Midbrain (tissue), 1 donor: Measurements from ENCODE around the gene PIEZO1.
"Not testable (repeated sequence)": the region's sequence is repeated elsewhere in the genome, so short reads cannot be mapped to it uniquely, and the experiment has no call there.

Experiments
- DNase-seq: peaks from one replicate; lab custom pipeline; 2025; lab: John Stamatoyannopoulos, UW

The PIEZO1 gene

DNA sequence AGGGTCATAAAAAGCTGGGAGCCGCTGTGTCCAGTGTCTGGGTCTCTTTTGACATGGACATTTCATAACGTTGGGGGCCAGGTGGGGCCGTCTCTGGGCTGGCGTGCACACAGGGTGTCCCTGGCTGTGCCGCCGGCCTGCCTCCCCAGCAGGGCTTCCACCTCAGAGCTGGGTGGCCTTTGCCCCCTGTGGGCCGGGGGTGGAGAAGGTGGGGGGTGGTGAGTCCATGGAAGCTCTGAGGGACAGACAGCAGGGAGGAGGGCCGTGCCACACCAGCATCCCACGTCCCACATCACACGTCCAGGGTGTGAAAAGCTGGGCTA lies 97.8 kb downstream of the PIEZO1 start:
- no peak for DNase-seq

DNA sequence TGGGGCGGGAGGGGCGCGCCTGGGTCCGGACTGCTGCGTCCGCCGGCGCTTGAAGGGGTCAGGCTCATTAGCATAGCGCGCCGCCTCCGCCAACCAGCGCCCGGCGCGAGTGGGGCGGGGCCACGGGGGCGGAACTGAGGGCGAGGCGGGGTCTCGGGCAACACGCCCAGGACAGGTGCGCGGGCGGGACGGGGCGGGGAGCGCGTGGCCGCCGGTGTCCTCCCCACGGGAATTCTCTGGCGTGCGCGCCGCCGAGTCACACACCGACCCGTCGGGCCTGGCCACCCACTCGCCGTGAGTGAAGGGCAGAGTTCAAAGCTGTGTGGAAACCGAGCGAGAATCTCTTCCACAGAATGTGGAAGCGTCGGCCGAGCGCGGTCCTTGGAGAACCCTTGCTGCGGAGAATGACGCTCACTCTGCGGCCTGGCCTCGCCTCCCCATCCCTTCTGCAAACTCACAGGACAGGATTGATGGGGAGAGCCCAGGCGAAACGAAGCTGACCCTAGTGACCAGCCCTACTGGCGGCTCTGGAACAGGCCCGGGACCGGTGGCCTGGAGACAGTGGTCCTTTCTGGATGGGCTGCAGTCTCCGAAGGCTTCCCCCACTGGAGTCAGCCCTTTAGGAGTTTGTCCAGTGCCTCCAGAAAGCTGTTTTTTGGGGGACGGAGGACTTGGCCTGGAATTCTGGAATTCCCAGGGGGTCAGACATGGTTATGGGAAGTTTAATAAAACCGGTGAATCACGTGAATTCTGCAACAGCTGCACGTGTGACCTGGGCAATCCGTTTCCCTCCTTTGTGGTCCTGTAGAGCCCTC lies 98.4 kb downstream of the PIEZO1 start, which contains the start of gene SNAI3:
Gene SNAI3, minus strand, starts transcription at position 69 of the 815 bp plus-strand sequence. CDS start 101 bp downstream, outside the sequence.
- DNase-seq, result no peak

DNA sequence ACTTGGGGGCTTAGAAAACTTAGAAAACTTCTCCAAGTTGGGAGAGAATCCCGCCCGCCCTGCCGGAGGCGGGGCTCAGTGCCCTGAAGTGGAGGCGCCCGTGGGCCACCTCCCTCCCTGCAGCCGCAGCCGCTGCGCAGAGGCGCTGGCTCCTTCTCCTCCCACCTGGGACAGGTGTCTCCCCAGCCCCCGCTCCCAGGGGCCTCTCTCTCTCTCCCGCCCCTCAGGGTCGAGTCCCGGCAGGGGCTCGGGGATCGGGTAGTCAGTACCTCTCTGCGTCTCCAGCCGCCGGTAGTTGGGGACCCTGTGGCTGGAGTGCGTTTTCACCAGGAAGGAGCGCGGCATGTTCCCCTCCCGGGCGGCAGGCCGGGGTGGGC lies 99.0 kb downstream of the PIEZO1 start:
- no peak for DNase-seq

DNA sequence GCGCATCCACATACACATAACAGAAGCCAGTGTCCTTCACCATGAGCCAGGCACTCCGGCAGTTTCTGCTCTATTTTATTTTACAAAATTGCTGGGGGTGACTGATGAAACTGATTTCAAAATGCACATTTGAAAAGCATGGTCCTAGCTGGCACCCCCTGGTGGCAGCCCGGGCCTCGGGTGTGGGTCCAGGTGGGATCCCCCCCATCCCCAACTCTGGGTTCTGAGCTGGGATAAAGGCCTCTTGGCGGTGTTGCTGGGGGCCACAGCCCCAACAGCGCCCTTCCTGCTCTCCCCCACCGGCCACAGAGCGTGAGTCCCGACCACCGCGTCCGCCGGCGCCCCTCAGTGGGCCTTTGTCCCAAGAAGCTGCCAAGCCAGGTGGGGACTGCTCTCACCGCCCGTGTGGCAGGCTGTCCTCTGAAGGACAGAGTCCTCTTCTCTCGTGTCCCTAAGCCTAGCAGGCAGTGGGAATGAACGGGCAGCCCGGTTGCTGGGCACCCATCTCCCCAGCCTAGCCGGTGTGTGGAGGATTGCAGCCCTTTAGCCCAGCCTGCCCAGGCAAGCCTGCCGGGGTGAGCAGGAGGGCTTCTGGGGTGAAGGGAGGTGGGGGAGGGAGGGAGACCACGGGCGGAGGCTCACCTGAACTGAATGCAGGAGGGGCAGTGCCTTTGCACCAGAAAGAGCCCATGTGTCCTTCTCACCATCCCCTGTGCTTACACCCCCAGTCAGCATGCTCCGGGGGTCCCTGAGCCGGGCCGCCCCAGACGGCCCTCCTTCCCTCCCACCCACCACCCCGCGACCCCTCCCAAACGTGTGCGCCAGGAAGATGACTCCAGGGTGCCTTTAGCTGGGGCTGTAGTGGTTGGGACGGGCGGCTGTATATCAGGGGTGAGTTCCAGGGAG lies 99.6 kb downstream of the PIEZO1 start:
- DNase-seq, result no peak

DNA sequence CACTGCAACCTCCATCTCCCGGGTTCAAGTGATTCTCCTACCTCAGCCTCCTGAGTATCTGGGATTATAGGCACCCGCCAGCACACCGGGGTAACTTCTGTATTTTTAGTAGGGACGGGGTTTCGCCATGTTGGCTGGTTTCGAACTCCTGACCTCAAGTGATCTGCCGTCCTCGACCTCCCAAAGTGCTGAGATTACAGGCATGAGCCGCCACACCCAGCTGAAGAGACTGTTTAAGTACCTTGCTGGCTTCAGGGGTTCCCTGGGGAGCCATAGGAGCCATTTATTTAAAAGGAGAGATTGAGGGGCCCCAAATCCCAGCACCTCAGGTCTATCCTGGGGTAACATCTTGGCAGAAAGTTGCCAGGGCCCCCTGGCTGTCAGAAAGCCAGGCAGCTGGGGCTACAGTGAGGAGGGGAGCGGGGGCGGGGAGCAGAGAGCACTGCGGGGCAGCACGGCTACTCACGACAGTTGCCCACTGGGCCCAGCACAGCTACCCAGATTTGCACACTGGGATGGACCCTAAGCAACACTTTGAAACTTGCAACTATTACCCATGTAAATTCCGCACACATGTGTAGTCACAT lies 100.4 kb downstream of the PIEZO1 start:
- no peak for DNase-seq

DNA sequence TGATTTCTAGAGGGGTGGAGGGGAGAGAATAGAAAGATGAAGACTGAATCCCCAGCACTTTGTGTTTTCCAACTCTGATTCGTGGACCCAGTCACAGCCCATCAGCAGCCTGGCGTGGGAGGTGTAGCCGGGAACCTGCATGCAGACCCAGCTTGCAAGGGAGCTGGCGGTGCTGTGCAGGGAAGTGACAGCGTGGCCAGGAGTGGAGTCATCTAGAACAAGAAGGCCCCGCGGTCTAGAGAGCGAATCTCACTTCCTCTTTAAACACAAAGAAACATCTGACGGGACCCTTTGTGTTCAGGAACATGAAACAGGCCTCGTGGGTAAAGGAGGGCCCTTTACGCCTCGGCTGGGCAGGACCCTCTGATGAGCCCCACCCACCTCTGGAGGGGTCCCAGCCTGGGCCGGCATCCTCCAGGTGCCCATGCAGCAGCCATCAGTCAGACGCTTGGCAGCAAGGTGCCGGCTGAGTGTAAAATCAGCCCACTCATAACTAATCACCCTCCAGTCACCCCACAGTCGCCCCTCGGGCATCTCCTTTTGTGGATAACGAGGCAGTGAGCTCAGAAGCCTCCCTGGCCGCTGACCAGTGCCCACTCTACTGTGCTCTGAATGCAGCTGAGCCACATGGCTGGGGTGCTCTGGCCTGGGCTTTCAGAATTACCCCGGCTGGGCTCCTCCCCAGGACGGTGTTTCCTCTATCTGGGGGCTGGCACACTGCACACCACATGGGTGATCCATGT lies 103.1 kb downstream of the PIEZO1 start:
- peak; percentile 42 for DNase-seq

DNA sequence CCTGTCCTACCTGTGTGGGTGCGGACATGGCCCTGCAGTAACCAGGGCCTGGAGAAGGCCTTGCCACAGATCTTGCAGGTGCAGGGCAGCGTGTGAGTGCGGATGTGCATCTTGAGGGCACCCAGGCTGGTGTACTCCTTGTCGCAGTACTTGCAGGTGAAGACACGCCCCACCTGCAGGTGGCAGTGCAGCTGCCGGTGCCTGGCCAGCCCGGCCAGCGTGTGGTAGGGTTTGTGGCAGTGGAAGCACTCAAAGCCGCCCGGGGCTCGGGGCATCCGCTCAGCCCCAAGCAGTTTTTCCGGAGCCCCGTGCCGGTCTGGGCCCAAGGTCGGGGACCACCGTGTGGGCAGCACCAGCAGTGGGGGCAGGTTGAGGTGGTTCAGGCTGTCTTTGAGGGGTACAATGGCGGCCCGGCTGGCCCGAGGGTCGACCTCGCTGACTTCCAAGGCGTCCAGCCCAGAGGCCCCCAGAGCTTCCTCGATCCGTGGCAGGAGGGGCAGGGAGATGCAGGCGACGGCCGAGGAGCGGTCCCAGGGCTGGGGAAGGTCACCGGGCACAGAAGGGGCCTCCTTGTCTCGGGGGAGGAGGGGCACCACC lies 103.8 kb downstream of the PIEZO1 start:
- no peak for DNase-seq

DNA sequence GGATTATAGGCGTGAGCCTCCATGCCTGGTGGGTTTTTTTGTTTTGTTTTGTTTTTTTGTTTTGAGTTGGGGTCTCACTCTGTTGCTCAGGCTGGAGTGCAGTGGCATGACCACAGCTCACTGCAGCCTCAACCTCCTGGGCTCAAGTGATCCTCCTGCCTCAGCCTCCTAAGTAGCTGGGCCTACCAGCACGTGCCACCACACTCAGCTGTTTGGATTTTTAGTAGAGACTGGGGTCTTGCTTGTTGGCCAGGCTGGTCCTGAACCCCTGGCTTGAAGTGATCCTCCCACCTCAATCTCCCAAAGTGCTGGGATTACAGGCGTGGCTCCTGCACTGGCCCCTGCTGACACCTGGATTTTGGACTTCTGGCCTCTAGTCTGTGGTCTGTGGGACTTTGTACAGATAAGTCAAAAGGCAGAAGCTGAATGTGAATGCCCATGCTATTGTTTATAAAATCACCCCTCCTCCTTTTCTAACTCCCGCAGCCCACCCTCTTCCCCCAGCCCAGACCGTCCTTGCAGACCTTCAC lies 104.4 kb downstream of the PIEZO1 start:
- DNase-seq, result no peak

DNA sequence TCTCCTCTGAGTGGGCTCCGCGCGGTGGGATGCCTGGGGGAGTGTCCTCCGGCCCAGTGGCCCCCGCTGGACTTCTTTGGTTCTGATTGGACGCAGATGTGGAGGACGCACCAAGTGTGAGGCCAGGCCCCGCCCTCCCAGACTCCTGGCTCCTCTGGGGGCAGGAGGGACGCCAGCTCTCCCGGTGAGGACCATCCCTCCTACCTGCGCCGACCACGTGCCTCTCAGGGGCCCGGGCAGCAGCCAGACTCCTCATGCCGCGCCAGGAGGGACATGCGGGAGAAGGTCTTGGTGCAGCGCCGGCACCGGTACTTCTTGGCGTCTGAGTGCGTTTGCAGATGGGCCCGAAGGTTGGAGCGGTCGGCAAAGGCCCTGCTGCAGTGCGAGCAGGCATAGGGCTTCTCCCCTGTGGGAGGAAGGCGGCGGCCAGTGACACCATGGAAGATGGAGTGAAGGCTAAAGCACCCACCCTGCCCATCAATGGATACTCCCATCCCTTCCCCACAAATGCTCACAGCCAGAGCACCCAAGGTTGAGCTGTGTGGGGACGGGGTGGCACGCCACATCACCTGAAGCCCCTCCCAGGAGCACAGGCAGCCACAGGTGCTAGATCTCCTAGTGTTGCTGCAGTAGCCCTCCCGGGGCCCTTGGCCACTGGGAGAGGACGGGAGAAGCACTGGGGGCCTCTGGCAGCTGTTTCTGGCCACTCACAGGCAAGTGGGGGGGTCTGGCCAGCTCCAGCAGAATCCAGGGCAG lies 106.6 kb downstream of the PIEZO1 start:
- DNase-seq, result no peak

DNA sequence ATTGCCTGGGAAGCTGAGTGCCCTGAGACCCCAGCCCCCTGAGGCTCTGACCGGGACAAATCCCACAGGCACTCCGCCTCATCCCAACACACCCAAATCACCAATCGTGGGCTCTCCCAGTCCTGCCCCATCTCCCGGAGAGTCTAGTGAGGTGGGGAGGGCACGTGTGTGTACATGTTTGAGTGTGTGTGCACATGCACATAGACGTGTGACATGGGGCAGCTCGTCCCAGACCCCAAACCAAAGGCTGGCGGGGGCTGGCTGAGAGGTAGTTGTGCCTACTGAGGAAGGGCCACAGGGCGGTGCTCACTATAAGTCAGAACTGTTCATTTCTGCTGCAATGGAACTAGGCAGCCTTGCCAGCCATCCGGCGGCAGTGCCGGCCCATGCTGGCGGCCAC lies 107.3 kb downstream of the PIEZO1 start:
- DNase-seq, result no peak

DNA sequence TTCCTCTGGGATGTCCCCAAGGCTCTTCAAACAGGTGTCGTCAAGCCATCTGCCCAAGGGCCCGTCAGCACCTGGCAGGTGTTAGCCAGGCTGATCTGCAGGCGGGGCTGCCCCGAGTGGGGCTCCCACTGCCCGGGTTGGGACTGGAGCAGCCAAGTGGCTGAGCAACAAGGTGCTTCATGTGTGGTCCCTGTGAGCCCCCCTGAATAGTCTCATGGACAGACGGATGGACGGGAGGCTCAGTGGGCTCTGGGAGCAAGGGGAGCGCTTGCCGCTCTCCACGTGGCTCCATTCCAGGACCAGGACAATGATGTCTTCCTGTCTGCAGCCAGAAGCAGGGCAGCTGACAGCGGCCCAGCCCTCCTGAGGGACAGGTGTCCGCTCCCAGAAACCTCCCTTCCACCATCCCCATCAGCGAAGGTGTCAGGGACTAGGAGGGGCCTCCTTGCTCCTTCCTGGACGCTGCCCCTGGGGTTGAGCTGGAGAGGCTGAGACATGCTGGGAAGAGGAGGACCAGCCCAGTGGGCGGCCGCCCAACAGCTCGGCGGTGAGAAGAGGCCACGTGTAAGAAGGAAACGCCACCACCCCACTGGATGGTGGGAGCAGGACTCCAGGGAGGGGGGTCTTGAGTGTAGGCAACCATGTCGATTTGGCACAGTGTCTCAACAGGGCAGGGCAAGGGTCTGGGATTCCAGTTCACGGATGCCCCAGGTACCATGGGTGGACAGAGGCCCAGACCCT lies 108.3 kb downstream of the PIEZO1 start:
- no peak for DNase-seq

DNA sequence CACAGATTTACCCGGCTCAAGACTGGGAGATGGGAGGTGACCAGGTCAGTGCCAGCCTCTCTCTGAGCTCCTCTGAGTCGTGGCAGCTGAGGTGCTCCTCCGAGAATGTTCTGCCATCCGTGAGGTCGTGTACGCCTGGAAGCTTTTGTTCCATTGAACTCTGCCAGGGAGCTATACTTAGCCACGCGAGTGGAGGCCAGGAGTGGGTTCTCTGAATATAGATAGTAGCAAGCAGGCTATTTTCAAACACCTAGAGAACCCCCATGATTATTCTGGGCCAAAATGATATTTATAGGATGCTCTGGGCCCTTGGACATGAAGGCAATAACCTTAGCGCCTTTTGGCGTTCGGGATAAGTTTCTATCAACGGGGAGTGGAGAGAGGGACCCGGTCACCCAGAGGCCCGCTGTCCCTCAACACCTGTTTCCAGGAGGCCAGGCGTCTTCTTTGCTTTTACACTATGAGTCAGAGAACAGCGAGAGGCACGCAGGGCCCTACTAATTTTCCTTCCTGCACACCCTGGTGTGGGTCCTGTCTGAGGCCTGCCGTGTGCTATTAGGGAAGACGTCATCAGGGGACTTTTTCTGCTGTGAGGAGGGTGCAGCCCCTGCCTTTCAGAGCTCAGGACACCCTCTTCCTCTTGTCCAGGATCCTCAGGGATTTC lies 111.2 kb downstream of the PIEZO1 start:
- no peak for DNase-seq

DNA sequence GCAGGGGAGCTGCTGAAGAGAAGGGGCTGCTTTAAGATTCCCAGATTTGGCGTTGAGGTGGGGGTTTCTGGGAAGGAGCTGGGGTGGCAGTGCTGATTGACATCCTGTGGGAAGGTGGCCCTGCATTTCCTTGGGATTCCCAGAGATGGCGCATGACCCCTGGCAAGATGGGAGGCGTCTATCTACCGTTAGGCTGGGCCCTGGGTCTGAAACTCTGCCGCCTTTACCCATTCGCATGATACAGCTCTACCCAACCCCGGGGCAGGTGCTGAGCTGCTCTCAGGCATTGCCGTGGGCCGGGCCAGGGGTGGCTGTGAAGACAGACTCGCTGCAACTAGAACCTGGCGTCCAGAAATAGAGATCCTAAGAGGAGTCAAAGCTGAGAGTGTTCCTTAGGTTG lies 112.2 kb downstream of the PIEZO1 start:
- DNase-seq, result no peak

DNA sequence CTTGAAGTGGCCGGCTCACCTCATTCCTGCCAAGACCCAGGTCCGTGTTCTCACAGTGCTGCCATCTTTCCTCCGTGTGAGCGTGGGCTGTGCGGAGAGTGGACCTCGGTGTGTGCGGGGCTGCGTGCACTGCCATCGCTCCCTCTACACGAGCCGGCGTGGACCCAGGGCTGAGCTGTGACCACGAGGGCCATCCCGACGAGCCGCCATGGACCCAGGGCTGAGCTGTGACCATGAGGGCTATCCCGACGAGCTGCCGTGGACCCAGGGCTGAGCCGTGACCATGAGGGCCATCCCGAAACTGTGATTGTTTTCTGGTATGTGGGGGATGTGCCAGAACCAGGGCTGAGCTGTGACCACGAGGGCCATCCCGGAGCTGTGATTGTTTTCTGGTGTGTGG lies 113.2 kb downstream of the PIEZO1 start:
- DNase-seq, result no peak

DNA sequence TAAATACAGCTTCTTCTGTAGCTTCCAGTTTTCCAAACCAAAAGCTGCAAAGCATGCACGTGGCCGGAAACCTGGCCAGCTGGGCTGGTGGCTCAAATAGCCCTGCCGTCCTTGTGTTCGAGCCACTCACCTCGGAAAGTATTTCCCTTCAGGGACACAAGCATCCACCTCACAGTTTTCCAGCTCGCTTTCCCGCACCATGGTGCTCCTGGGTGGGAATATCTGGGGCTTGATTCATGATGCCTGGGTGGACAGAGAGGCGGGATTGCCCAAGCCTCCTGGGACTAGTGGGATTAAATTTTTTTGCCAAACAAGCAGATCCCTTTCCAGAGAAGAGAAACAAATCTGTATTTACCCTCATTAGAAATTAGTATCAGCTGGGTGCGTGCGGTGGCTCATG lies 115.0 kb downstream of the PIEZO1 start:
- DNase-seq, result no peak

DNA sequence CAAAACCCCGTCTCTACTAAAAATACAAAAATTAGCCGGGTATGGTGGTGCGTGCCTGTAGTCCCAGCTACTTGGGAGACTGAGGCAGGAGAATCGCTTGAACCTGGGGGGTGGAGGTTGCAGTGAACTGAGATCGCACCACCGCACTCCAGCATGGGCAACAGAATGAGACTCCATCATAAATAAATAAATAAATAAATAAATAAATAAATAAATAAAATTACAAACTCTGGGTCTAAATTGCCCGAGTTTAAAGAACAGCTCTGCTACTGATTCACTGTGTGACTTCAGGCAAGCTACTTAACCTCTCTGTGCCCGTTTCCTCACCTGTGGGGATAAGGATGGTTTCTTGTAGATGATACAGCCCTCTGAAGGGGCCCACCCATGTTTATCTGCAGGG lies 115.5 kb downstream of the PIEZO1 start:
- DNase-seq, result not testable (repeated sequence)

DNA sequence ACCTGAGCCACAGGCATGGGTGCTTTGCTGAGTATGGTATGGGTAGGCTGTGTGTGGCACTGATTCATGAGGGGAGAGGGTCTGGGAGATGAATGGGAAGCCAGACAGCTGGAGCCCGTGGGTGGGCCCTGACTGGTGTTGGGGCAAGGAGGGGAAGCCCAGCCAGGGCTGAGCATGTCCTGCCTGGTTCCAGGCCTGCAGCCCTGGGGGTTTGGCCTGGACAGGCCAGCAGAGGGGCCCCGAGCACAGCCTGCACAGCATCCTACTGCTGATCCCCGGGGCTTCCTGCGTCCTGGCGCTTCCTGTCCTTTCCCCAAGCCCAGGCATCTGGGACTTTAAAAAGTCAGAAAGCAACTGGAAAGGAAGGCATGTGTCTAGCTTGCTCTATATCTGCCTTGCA lies 117.6 kb downstream of the PIEZO1 start:
- no peak for DNase-seq

DNA sequence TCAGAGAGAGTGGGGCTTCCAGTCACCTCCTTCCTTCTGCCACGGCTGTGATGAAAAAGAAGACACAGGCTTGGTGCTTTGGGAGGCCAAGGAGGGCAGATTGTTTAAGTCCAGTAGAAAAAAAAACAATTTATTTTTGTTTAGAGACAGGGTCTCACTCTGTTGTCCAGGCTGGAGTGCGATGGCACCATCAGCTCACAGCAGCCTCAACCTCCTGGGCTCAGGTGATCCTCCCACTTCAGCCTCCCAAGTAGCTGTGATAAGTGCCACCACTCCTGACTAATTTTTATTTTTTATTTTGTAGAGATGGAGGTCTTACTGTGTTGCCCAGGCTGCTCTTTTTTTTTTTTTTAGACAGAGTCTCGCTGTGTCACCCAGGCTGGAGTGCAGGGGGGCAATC lies 119.5 kb downstream of the PIEZO1 start:
- no peak for DNase-seq
